GM13977 (cell line): ENCODE data around the gene DPEP2.

ENCODE experiments used
- DNase-seq: peaks from one replicate; pipeline ENCODE4 v3.0.0; 2012; ENCODE audit warnings: low spot score
- in situ Hi-C: fragments of 300-500 bp; cut with MboI; formaldehyde crosslinking; loops from one replicate; pipeline ENCODE4 v1.12.0; 2022; ENCODE audit warnings: low sequenced_read_pairs, low pct_unique_long_range_greater_than_20kb, mixed read lengths, inconsistent platforms; ENCODE audit not compliant: unreplicated experiment
- TF ChIP-seq, protein P1 (sequence below): IDR thresholded peaks from 2 replicates; pipeline ENCODE4 v1.5.1; 2012; ENCODE audit warnings: mild to moderate bottlenecking, control low read depth; ENCODE audit not compliant: insufficient read depth; ENCODE audit errors: extremely low read depth, missing control alignments

Gene DPEP2

DNA sequence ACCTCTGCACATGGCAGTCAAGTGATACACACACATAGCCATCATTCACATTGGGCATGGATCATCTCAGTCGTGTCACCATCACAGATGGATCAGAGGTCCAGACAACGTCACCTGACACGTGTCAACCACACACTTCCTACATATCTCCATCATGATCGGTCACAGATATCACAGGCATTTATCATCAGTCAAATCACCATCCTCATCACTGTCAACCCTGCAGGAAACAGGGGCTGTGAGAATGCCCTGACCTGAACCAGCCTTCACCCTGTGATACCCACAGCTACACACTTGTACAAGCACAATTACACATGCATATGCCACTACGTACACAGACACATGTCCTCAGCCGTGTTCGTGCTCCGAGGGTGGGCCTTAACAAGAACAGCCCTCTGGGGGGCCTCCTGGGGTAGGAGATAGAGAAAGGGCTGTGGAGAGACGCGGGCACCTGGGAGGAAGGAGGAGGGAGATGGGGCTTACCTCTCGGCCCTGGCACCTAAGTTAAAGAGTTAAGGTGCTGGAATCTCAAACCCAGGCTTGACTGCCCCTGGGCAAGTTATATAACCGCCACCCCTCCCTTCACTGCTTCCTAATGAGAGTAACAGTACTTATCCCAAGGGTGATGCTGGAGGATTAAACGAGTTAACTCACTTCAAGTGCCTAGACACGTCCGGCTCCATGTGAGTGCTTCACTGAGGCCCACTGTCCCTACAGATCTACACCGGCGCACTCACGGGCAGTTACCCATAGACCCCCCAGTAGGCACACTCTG is 31.9 kb downstream of the DPEP2 start:
- DNase-seq: no peak
- in situ Hi-C loops: no loop called here
- TF ChIP-seq, protein P1, sequence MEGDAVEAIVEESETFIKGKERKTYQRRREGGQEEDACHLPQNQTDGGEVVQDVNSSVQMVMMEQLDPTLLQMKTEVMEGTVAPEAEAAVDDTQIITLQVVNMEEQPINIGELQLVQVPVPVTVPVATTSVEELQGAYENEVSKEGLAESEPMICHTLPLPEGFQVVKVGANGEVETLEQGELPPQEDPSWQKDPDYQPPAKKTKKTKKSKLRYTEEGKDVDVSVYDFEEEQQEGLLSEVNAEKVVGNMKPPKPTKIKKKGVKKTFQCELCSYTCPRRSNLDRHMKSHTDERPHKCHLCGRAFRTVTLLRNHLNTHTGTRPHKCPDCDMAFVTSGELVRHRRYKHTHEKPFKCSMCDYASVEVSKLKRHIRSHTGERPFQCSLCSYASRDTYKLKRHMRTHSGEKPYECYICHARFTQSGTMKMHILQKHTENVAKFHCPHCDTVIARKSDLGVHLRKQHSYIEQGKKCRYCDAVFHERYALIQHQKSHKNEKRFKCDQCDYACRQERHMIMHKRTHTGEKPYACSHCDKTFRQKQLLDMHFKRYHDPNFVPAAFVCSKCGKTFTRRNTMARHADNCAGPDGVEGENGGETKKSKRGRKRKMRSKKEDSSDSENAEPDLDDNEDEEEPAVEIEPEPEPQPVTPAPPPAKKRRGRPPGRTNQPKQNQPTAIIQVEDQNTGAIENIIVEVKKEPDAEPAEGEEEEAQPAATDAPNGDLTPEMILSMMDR: peak; percentile 26

DNA sequence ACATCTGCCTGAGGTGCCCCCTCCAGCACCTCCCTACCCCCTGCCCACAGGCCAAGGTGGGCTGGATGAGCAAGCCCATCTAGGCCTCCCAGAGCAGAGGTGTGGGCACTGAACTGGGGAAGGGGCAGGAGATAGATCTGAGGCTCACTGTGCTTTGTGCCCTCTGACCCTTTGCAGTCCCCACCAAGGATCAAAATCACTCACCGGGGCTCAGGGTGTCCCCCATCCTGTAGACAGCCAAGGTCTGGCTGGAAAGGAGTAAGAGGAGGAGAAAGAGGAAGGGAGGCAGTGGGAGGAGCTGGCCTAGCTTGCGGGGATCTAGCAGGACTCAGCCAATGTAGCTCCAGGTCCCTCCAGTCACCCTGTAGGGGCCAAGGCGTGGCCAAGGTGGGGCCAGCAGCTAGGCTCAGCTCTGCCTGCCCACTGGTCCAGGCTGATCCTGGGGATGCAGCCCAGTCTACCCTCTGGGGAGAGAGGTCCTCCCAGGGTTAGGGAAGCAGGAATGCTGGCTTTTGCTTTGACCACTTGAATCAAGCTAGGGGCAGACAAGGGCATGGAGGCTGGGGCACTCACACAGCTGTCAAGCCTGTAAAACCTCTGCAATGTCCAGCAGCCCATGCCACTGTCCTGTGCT is 32.6 kb downstream of the DPEP2 start:
- TF ChIP-seq, protein P1: no peak
- in situ Hi-C loops: no loop called here
- no peak for DNase-seq

DNA sequence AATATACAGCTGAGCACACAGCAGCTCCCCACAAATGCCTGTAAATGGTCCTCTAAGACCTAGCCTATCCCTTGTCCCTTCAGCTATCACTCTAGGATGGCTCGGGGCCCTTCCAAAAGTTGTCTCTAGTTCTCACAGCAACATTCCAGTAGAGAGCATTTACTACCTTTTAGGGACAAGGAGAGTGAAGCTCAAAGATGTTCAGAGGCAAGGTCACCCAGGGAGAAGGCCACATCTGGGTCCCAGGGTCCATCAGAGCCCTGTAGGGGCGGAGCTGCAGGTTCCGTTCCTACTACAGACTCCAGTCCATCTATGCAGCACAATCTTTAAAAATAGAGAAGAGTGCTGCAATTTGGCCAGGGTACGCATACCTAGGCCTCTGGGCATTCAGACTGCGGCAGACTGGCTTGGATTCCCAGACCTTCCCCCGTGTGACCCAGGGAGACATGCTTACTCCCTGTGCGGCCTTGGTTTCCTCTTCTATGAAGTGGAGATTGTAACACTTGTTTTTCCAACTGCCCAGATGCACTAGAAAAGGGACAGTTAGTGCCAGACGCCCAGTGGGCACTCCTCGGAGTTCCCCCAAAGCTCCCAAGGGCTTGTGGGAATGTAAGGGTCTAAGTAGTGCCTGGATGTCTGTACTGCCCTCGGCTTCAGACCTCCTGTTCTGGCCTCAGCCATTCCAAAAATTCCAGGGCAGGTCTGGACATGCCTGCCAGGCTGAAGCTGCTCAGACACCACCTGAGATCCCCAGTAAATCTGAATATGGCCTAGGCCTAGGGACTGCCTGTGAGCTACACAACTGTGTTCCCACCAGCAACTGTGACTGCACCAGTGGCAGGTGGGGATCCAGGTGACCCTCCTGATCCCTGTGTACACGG is 33.4 kb downstream of the DPEP2 start:
- DNase-seq: no peak
- in situ Hi-C loops: no loop called here
- TF ChIP-seq, protein P1: no peak

DNA sequence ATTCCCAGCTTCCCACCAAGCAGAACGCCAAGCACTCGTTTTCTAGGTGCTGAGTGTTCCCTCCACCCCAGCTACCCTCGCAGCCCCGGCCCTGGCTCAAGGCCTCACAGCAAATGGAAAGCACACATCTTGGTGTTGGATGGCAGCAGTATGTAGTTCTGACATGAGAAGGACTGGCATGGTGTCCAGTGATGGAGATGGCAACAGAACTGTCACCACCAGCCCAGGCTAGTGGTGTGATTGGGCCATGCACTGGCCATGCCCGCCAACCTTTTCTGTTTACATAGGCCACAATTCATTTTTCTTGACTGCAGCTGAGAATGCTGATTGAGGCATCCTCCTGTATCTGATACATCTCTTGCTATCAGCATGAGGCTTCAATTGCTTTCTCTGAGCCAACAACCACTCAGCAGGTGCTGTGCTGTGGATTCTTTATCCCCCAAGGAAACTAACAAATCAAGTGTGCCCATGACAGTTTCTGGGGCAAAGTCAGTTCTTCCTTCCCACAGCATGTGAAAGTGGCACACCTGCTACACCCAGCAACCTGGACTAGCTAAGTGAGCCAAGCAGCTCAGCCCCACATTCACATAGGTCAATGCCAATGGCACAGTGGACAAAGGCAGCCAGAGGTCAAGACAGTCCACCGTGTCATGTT is 34.7 kb downstream of the DPEP2 start:
- TF ChIP-seq, protein P1: no peak
- in situ Hi-C loops: no loop called here
- DNase-seq: no peak

DNA sequence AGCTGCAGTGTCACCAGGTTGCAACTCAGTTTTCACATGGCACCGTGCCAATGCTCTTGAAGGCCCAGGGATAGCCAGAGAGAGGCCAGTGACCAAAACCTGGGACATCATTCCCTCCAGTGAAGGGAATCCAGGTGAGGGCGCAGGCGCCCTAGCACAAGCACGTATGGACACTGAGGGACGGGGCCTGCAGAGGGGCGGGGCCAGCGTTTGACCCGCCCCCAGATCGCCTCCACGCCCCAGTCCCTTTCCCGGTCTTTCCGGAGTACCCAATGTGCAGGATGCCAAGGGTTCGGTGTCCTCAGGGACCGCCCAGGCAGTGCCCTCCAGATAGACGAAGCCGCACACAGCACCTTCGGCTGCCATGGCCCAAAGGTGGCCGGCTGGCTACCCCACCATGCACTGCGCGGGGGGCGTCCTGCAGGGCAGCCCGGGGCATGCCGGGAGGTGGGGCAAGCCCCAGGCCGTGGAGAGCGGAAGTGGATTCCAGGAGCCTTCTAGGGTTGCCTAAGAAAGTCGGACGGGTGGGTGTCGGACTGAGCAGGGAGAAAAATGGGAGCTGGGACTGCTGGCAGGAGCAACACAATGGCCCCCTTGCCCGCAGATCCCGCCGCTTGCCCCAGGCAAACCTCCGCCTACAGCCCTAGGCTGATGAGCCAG is 35.5 kb downstream of the DPEP2 start:
- no peak for DNase-seq
- TF ChIP-seq, protein P1: no peak
- in situ Hi-C loops: no loop called here
